KMS-11 (cell line): ENCODE data around the gene GALNT4.

Experiments used
- H2AFZ ChIP-seq: fragments of 200-600 bp; sonication (generic); 2 replicates; pipeline ENCODE4 v1.6.1; 2016; ENCODE audit warnings: antibody characterized with exemption, mixed run types, low read depth
- H3K27ac ChIP-seq: fragments of 200-600 bp; sonication (generic); 2 replicates; pipeline ENCODE4 v1.6.1; 2016; ENCODE audit warnings: mild to moderate bottlenecking, mixed run types
- H3K27me3 ChIP-seq: fragments of 200-600 bp; sonication (generic); 2 replicates; pipeline ENCODE4 v1.6.1; 2017; ENCODE audit warnings: mild to moderate bottlenecking, low read depth, mixed run types, moderate library complexity; ENCODE audit not compliant: insufficient read depth
- H3K36me3 ChIP-seq: fragments of 200-600 bp; sonication (generic); 2 replicates; pipeline ENCODE4 v1.6.1; 2017; ENCODE audit warnings: mild to moderate bottlenecking, mixed run types; ENCODE audit not compliant: insufficient read depth
- H3K4me1 ChIP-seq: fragments of 200-600 bp; sonication (generic); 2 replicates; pipeline ENCODE4 v1.6.1; 2016; ENCODE audit warnings: mild to moderate bottlenecking, low read depth, mixed run types; ENCODE audit not compliant: poor library complexity, severe bottlenecking
- H3K4me2 ChIP-seq: fragments of 200-600 bp; sonication (generic); 2 replicates; pipeline ENCODE4 v1.7.0; 2016; ENCODE audit warnings: mild to moderate bottlenecking, mixed run types
- H3K4me3 ChIP-seq: fragments of 200-600 bp; sonication (generic); IDR thresholded peaks from 2 replicates; pipeline ENCODE4 v1.6.1; 2017; ENCODE audit warnings: low read depth, low read length, mixed read lengths; ENCODE audit not compliant: insufficient read depth
- H3K79me2 ChIP-seq: fragments of 200-600 bp; sonication (generic); 2 replicates; pipeline ENCODE4 v1.6.1; 2016; ENCODE audit warnings: low read depth, mixed run types; ENCODE audit not compliant: insufficient read depth
- H3K9ac ChIP-seq: fragments of 200-600 bp; sonication (generic); 2 replicates; pipeline ENCODE4 v1.6.1; 2016; ENCODE audit warnings: mild to moderate bottlenecking, mixed run types
- H4K20me1 ChIP-seq: fragments of 200-600 bp; sonication (generic); 2 replicates; pipeline ENCODE4 v1.6.1; 2016; ENCODE audit warnings: mild to moderate bottlenecking, mixed run types; ENCODE audit not compliant: insufficient read depth
- TF ChIP-seq, protein P1 (sequence below): fragments of 200-600 bp; sonication (generic); conservative IDR thresholded peaks from 2 replicates; pipeline ENCODE4 v1.6.1; 2017; ENCODE audit warnings: low read depth, mild to moderate bottlenecking, antibody characterized with exemption, low read length, moderate library complexity, mixed read lengths

GALNT4 gene

DNA sequence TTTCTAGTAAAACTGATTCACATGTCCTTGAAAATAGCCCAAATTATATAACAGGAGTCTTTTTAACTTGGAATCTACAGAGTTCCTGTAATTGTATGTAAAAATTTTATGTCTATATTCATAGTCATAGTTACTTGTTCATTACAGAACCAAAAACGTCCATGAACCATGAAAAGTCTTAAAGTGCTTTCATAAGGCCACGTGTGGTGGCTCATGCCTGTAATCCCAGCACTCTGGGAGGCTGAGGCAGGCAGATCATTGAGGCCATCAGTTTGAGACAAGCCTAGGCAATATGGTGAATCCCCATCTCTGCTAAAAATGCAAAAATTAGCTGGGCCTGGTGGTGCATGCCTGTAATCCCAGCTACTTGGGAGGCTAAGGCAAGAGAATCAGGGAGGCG is 48.4 kb downstream of the GALNT4 start:
- Histone ChIP-seq H3K4me2 (no peak overlapping the region), H3K36me3 (no peaks in the 10 kb centered on the region), H3K27me3 (no peaks in the 10 kb centered on the region), H3K79me2 (no peaks in the 10 kb centered on the region), H3K4me1 (peaks cover 45% of the 10 kb centered on the region), H3K27ac (no peak overlapping the region), H4K20me1 (no peaks in the 10 kb centered on the region), H2AFZ (no peak overlapping the region), H3K4me3 (no peak overlapping the region), H3K9ac (no peak overlapping the region)
- TF ChIP-seq, protein P1, sequence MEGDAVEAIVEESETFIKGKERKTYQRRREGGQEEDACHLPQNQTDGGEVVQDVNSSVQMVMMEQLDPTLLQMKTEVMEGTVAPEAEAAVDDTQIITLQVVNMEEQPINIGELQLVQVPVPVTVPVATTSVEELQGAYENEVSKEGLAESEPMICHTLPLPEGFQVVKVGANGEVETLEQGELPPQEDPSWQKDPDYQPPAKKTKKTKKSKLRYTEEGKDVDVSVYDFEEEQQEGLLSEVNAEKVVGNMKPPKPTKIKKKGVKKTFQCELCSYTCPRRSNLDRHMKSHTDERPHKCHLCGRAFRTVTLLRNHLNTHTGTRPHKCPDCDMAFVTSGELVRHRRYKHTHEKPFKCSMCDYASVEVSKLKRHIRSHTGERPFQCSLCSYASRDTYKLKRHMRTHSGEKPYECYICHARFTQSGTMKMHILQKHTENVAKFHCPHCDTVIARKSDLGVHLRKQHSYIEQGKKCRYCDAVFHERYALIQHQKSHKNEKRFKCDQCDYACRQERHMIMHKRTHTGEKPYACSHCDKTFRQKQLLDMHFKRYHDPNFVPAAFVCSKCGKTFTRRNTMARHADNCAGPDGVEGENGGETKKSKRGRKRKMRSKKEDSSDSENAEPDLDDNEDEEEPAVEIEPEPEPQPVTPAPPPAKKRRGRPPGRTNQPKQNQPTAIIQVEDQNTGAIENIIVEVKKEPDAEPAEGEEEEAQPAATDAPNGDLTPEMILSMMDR: no peak

DNA sequence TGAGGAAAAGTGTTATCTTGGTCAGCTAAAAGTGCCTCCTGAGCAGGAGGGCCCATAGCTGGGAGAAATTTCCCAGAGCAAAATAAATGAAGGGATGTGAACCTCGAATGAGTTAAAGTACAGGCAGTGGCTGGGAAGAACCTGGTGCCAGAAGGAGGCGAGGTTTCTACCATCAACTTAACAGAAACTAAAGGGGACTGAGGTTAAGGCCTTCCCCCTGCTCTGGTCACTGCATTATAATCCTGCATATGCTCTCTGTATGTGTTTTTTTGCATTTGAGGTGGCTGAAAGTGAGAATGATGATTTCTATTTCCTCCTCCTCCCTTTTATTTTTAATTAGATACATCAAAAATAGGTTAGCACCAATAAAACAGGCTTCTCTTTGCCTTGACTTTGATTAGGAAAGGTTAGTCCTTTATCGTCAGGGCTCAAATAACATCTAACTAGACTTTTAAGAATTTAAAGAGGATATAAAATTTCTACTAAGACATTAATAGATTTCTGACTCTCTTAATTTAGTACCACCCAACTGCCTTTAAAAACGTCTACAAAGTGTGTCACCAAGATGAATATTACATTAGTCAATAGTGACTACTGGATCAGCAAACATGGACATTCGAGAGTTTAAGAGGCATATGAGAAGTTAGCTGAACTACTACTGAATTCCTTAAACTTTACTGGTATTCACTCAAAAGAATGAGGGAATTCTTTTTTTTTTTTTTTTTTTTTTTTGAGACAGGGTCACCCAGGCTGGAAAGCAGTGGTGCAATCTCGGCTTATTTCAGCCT is 49.2 kb downstream of the GALNT4 start:
- no peaks in the 10 kb centered on the region for H4K20me1 ChIP-seq
- no peaks in the 10 kb centered on the region for H3K36me3 ChIP-seq
- H3K79me2 ChIP-seq: no peaks in the 10 kb centered on the region
- peaks cover 51% of the 10 kb centered on the region for H3K4me1 ChIP-seq
- no peak overlapping the region for H3K4me3 ChIP-seq
- no peaks in the 10 kb centered on the region for H3K27me3 ChIP-seq
- H3K9ac ChIP-seq: peak overlapping the region; percentile 7; the same call in 1 of the 2 replicates
- peak overlapping the region; percentile 81 for H3K4me2 ChIP-seq
- TF ChIP-seq, protein P1: no peak
- no peak overlapping the region for H2AFZ ChIP-seq
- peak overlapping the region; percentile 38; the same call in 1 of the 2 replicates for H3K27ac ChIP-seq

DNA sequence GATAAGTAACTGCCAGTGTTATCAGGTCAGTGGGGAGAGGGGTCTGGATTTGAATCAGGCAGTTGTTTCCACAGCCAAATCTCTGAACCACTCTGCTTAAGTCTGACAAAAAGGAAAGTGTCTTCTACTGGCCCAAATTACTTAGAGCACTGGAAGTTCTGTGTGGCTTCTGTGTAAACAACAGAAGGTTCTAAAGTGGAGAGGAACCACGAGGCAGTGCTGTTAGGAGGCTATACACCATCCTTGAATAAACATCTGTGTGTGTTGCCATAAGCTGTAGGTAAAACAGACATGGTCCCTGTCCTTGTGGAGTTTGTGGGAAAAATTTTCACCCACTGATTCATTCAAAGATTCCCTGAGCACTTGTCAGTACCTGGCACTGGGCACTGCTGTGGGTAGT is 50.0 kb downstream of the GALNT4 start:
- Histone ChIP-seq H3K27ac (peak overlapping the region; percentile 38; the same call in 1 of the 2 replicates), H3K4me3 (no peak overlapping the region), H3K4me2 (peak overlapping the region; percentile 81), H4K20me1 (no peaks in the 10 kb centered on the region), H3K79me2 (no peaks in the 10 kb centered on the region), H3K36me3 (no peaks in the 10 kb centered on the region), H3K4me1 (peaks cover 57% of the 10 kb centered on the region), H3K27me3 (no peaks in the 10 kb centered on the region), H3K9ac (peak overlapping the region; percentile 7; the same call in 1 of the 2 replicates), H2AFZ (no peak overlapping the region)
- TF ChIP-seq, protein P1: no peak
